OCI-M1 (cell line): Measurements from ENCODE around the gene ERBB2.
"Not testable (repeated sequence)": the region's sequence is repeated elsewhere in the genome, so short reads cannot be mapped to it uniquely, and the experiment has no call there.

Experiments used
- DNase-seq: peaks from one replicate; lab custom pipeline; 2025; lab: John Stamatoyannopoulos, UW

Gene ERBB2

GRCh38 chr17:39763051-39763820 lies 63.4 kb downstream of the ERBB2 start:
- no peak for DNase-seq

- DNase-seq: not testable (repeated sequence)
These were observed 64.3 kb downstream of the ERBB2 start for GRCh38 chr17:39764171-39764570.

GRCh38 chr17:39765175-39765574 lies 65.3 kb downstream of the ERBB2 start:
- peak; percentile 39 for DNase-seq

GRCh38 chr17:39765766-39766165 lies 65.9 kb downstream of the ERBB2 start:
- no peak for DNase-seq

GRCh38 chr17:39767147-39767546 lies 67.3 kb downstream of the ERBB2 start:
- DNase-seq: no peak

- no peak for DNase-seq
These were observed 70.2 kb downstream of the ERBB2 start for GRCh38 chr17:39769974-39770587.

- no peak for DNase-seq
These were observed 72.6 kb downstream of the ERBB2 start for GRCh38 chr17:39772415-39772814.

- no peak for DNase-seq
These were observed 73.4 kb downstream of the ERBB2 start for GRCh38 chr17:39772987-39773934.

GRCh38 chr17:39774047-39774446 lies 74.2 kb downstream of the ERBB2 start:
- DNase-seq: no peak

- no peak for DNase-seq
These were observed 75.2 kb downstream of the ERBB2 start for GRCh38 chr17:39775031-39775430.

- no peak for DNase-seq
These were observed 76.4 kb downstream of the ERBB2 start for GRCh38 chr17:39776252-39776651.

GRCh38 chr17:39777534-39778365 lies 77.9 kb downstream of the ERBB2 start:
- no peak for DNase-seq
